Measurements from ENCODE around the gene INF2.
"Not testable (repeated sequence)": the region's sequence is repeated elsewhere in the genome, so short reads cannot be mapped to it uniquely, and the experiment has no call there.

INF2 gene

DNA sequence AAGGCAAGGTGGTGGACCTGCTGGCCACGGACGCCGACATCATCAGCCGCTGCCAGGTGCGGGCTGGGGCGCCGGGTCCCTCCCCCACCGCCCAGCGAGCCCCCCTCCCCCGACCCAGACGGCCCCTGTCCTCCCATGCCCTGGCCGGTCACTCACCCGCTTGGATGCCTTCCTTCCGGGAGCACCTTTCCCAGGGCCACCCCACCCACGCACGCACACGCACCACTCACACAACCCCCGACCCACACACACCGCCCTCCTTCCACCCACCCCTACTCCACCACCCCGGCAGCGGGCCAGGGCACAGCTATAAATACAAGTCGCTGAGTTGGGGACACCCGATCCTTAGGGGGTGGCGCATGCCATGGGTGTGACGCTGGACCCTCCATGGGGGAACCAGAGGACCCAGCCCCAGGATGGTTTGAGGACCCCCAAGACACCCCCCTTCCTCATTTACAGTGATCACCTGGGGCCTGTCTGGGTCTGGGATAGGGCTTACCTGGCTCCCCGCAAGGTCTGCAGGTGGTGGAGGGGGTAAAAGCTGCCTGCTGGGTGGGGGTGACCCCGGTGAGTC lies 35.1 kb downstream of the INF2 start:
- peak; percentile 43 for DNase-seq

DNA sequence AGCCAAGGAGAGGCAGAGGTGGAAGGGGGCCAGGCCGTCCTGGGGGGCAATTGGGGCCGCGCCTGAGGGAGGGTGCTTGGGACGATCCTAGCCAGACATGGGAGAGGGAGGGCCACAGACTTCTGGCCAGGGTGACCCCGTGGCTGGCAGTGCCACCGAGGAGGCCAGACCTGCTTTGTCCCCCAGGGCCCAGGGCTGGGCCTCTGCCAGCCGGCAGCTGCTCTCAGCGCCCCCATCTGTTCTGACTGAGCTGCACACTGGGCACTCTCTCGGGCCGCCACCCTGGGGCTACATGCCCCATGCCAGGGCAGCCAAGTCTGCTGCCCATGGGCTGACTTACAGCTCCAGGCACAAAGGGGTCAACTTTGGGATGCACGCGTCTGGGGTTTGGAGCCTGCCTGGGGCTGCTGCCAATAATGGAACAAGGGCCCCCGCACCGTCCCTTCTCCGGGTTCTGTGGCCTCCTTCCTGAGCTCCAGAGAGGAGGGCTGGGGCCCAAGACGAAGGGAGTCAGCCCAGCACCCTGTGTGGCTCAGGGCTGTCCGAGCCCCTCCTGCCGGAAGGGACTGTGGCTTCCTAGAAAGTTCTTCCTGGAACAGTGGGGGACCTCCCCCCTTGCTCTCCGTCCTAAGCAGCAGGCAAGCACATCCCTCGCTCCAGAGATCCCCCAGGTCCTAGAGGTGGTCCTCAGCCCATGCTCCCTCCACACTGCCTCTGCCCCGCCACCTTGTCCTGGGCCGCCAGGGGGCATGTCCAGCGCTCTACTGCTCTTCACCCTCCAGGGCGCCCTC lies 35.8 kb downstream of the INF2 start:
- DNase-seq, result peak; percentile 43

DNA sequence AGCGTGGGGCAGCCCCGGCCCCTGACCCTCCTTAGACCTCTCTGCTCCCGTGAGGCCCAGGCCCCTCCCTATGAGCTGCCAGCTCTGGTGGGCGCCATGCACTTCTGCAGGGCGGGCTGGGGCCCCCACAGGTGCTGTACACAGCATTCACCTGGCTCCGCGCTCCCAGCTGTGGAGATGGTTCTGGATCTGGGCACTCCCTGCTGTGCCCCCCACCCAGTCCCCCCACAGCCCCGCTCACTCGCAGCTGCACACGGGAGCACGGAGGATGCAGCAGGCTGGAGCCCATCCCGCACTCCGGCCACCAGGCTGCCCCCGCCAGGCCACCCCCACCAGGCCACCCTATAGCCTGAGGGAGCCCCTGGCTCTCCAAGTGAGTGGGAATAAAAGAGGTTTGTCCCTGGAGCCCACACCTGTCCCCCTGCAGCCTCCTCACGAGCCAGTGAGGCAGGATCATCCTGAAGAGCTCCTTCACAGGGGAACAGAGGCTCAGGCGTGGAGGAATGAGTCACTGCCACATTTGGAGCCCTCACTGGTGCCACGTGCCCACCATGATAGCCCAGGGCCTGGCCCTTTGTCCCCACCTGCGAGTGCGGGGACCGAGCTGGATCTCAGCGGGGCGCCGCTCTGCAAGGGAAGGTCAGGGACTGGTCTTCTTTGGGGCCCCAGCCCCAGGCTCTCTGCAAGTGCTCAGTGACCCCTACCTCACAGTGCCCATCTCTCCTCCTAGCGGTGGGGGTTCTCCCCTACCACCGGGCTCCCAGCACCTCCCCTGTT lies 36.5 kb downstream of the INF2 start:
- no peak for DNase-seq

DNA sequence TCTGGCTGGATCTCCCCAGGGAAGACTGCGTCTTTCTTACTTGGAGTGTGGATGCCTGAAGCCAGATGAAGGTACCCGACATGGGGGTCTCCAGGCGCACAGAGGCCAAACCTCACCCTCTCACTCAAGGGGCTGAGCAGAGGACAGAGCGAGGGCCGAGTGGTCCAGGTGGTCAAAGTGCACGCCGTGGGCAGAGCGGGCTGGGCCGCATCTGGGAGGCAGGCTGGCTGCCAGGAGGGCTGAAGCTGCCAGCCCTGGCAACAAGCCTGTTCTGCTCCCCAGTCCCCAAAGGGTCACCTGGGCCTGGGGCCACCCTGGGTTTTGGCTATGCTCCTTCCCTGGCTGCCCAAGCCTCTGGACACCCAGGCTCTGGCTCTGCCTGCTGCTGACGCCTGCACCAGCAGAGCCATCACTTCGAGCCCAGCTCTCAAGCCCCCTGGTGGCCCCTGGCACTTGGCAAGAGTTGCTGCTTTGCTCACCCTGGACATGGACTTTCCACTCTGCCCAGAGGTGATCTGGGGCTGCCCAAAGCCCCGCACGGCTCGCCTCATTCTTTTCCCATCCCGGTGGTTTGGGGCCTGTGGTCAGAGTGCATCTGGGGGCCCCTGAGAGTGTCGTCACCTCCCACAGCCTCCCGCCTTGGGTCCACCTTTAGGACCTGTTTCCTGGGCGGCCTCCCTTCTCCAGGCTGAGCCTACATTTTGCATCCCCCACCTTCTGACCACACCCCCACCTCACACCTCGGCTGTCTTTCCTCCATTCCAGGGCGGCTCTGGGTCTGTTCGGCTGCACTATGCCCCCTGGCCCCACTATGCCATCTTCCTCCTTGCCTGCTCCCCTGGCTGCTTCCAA lies 37.4 kb downstream of the INF2 start:
- no peak for DNase-seq

DNA sequence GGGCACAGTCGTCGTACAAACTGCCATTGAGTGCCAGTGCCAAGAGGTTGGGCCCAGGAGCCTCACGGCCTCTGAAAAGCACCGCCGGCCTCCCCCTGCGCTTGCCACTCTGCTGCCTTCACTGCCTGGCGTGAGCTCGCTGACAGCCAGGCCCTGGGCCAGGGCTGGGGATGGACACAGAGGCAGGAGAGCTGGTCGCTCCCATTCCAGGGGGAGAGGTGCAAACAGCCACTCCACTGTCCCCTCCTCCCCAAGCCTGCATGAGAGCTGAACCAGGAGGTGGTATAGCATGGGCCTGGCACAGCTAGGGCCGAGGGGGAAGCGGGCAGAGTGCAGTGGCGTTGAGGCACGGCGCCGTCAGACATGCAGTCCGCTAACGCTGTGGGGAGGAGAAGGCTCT lies 39.2 kb downstream of the INF2 start:
- DNase-seq, result no peak

DNA sequence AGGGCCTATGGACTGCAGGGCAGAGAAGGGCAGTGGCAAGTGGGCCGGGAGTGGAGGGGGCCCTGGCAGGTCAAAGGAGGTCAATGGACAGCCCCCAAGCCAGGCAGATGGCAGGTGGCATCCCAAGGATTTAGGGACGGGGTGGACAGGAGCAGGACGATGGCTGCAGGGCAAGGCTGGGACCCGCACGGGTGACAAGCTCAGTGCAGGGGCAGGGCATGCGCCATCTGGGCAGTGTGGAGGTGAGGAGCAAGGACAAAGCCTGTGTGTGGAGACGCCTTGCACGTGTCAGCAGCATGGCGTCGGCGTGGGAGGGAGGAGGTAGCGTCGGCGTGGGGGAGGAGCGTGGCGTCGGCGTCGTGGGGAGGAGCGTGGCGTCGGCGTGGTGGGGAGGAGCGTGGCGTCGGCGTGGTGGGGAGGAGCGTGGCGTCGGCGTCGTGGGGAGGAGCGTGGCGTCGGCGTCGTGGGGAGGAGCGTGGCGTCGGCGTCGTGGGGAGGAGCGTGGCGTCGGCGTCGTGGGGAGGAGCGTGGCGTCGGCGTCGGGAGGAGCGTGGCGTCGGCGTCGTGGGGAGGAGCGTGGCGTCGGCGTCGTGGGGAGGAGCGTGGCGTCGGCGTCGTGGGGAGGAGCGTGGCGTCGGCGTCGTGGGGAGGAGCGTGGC lies 39.9 kb downstream of the INF2 start:
- DNase-seq, result not testable (repeated sequence)

DNA sequence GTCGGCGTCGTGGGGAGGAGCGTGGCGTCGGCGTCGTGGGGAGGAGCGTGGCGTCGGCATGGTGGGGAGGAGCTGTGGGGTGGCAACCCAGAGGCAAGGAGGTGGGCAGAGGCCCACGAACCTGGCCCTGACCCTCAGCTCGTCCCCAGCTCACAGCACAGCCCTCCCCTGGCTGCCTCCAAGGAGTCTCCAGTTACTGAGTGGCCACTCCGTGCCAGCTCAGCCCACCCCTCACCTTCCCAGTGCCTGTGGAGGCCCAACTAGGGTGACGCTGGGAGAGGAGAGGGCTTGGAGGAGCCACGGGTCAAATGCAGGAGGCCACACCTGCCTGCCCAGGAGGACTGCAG lies 40.4 kb downstream of the INF2 start:
- DNase-seq, result no peak

DNA sequence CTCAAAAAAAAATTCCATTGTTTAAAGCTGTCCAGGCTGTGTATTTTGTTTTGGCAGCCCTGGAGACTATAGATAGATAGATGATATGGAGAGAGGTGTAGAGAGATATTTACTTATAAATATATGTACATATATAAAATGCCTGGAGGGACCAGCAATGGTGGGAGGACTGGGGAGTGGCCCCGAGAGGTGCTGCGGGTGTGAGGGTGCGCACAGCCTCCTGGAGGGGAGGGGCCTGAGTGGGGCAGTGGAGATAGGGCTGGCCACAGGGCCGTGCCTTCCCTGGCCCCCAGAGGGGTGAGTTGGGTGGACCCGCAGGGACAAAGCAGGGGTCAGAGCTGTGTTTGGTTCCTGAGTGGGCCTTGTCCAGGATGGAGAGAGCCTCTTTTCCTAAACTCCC lies 41.1 kb downstream of the INF2 start:
- DNase-seq, result no peak

DNA sequence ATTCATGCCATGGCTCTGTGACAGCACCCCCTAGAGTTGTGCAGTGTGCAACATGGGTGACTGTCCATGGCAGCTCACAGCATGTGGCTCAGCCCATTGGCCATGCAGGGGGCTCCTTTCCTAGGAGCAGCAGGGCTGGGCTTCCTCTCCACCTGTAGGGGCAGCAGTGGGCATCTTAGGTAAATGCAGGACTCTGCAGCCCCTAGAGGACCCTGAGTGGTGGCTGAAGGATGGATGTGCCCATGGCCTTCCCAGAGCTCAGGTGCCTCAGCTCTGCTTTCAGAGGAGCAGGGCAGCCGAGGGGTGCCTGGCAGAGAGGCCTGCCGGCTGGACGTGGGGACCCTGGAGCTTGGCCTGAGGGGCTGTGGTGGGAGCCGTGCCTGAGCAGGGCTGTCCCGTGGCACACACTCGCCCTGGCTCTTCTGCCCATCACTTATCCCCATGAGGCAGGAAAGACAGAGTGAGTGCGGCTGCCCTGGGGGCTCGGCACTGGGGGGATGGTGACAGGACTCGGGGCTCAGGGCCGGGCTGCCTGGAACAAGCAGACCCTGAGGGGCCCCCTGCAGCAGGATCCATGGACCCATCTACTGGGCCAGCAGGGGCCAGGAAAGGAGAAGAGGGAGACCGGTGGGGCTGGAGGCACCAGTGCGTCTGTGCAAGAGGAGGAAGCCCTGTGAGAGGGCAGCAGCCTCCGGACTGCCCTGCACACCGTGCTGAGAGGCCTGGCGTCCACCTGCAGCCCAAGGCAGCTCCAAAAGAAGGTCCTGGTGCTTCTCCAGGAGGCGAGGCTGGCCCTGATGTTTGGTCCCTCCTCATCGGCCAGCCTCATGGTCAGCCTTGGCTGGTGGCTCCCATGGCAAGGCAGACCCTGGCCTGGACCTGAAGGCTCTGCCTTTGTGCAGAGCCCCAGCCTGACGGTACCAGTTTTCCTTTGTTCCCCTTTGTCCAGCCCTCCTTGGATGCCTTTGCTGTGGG lies 42.2 kb downstream of the INF2 start:
- DNase-seq, result peak; percentile 56

DNA sequence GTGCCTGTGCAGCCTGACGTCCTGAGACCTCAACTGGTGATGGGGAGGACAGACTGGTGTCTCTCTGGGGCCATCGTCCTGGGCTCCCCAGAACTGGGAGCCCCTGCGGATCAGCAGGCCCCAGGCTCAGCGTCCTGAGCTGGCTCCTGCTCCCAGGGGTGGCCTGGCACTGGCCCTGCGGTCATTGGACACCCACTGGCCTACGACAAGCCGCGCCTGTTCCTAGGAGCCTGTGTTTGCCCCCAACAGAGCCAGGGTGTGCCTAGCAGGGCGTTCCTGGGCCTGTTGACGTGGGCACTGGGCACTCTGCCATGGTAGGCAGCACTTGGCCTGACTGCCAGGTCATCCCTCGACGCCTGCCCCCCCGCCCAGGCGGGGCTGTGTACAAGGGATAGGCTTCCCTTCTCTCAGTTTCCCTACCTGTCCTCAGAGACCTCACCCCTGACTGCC lies 43.0 kb downstream of the INF2 start:
- peak; percentile 39 for DNase-seq

DNA sequence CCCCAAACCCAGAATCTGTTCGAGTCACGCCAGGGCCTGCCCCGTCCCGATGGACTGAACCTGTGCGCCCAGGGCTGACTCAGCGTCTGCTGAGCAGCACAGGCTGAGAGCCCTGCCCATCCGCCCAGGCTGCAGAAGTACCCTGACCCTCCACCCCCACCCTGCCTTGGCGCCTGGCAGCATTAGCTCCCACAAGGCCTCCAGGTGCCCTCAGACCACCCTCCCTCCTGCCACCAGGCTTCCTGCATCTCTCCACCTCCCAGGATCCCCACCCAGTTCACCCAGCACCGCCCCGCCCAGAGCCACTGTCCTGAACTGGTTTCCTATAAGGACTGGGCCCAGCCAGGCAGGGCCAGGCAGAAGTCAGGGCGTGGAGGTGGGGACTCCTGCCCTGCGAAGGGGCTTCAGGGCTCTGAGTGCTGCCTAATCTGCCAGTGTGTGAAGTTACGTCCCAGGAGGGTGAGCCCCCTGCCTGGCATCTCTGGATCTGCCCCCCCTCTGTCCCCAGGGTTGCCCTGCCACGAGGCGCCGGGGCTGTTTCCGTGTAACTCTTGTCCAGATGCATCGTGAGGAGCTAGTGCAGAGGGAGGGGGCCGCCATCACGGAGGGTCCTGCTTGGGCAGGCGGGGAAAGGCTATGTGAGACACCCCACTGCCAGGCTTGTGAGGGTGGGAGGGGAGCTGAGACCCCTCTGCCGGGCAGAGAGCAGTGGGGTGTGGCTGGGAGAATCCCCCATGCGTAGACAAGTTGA lies 43.7 kb downstream of the INF2 start:
- no peak for DNase-seq

DNA sequence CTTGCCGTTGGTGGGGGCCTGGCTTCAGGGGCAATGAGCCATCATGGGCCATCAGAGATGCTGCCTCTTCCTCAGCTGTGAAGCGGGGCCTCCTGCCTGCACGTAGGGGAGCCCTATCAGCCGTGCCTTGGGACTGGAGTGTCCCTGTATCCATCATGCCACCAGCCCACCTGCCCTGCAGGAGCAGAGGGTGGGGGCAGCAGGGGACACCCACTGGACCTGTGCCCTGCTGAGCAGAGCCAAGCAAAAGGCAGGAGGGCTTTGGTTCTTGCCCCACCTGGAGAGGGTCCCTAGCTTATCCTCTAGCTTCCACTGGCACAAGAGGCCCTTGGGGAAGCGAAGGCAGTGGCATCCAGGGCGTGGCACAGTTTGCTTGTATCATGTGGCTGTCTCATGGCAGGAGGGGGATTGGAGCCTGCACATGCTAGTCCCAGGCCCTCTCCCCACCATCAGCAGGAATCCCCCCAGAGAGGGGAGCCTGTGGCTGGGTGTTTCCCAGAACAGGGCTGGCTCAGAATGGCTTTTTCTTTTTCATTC lies 44.7 kb downstream of the INF2 start:
- DNase-seq, result no peak

DNA sequence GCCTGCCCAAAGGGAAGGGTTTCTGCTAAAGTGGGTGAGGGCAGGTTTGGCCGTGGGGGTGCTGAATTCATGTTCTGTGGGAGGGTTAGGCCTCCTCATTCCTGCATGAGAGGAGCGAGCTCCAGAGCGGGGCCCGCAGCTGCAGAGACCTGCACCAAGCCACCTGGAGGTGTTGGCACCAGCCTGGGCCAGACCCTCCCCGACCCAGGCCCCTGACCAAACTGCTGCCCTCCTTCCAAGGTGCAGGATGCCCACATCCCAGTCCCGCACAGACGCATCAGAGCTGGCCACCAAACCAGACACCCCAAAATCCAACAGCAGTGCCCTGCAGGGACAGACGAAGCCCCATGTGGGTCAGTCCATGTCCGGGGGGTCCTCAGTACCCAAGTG lies 45.2 kb downstream of the INF2 start:
- DNase-seq, result no peak

DNA sequence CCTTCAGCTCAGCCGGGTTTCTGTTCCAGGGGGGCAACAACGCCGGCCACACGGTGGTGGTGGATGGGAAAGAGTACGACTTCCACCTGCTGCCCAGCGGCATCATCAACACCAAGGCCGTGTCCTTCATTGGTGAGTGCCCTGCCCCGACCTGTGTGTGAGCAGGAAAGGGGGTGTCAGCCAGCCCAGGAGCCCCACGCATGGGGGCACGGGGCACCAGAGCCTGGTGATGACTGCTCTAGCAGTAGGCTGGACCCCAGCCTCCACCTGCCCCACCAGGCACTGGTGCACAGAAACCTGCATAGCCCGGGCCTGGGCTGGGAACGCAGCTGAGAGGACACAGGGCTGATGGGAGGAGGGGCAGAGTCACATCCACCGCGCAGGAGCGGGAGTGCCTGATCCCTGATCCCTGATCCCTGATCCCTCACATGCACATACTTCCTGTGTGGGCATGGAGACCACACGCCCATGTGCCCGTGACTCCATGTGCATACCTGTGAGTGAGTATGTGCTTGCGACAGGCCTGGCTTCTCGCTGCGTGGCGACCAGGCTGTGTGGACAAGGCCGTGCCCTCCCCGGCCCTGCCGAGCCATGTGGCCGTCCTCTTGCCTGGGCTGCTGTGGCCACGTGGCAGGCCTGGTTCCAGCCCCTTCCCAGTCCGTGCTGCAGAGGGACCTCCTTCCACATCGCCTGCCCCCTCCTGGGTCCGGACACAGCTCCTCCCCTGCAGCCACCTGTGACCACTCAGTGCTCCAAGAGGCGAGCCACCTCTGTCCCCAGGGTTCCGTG lies 45.8 kb downstream of the INF2 start:
- no peak for DNase-seq

DNA sequence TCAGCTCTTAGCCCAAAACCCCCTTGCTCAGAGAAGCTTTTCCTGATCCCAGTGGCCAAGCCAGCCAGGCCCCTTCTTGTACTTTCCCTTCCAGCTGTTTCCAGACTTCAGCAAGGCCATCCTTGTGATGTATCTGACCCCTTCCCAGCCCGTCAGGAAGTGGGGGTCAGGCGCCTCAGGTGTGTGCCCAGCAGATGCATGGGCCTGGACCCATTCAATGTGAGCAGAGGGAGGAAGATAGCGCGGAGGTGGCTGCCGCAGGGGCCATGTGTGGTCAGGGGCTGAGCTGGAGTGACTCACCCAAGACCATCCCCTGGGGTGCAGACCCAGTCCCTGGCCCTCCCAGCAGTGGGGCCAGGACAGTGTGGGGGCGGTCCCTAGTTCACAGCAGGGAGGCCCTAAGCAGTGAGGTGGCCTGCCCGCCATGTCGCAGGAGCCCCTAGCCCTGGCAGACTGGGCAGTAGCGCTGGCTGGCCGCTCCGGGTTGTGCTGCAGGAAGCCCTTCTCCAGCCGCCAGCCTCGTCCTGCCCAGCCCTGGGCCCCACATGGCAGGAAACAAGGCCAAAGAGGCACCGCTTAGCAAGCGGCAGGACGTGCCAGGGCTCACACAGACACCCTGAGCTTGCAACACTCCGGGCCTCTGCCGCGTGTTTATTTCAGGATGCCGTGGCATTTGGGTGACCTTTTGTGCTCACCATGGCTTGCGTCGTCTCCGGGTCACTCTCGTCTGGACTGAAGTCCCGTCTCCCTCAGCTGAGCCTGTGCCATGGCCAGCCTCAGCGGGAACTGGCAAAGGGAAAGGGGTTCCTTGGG lies 46.6 kb downstream of the INF2 start:
- DNase-seq, result no peak

DNA sequence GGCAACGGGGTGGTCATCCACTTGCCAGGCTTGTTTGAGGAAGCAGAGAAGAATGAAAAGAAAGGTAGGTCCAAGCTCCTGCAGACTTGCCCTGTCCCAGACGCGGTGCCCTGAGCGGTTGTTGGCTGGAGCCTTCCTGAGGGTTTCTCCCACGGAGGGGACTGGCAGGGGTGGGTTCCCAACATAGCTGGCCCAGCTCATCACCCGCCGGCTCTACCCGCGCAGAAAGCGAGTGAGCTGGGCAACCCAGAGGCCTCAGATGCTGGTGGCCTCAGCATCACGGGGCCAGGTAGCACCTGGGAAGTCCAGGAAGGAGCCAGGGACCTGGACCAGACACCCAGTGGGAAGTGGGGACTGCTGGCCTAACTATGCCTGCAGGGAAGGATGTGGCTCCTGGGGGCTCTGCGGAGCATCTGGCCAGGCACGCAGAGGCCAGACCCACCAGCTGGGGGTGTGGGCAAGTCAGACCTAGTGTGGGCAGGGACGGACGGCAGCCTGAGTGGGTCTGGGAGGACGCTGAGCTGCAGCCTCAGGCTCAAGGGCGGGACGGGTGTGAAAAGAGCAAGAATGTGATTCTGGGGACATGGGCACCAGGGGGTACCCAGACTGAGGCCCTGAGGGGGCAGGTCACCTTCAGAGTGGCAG lies 49.1 kb downstream of the INF2 start:
- DNase-seq, result no peak

DNA sequence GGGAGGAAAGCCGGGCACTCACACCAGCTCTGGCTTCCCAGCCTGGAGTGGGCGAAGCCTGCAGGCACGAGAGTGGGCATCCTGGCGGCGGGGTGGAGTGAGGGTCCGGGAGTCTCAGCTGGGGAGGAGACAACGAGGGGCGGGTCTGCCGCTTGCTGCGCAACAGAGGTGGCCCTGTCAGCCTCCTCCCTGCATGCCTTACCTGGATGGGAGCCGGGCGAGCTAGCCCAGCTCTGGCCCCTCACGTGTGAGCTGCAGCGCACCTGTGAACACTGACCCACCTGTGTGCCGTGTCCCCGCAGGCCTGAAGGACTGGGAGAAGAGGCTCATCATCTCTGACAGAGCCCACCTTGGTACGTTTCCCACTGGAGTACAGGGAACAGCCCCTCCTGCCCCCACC lies 49.6 kb downstream of the INF2 start:
- DNase-seq, result no peak
